ENCODE measurements around the gene P2RX2. TPM values are rescaled to one million over a fixed set of nuclear protein-coding genes. Genes with fewer than 3 reads are reported as not detected.

The P2RX2 gene
- total and polyA plus RNA-seq, 4 experiments from 2014 or later, result not detected

DNA sequence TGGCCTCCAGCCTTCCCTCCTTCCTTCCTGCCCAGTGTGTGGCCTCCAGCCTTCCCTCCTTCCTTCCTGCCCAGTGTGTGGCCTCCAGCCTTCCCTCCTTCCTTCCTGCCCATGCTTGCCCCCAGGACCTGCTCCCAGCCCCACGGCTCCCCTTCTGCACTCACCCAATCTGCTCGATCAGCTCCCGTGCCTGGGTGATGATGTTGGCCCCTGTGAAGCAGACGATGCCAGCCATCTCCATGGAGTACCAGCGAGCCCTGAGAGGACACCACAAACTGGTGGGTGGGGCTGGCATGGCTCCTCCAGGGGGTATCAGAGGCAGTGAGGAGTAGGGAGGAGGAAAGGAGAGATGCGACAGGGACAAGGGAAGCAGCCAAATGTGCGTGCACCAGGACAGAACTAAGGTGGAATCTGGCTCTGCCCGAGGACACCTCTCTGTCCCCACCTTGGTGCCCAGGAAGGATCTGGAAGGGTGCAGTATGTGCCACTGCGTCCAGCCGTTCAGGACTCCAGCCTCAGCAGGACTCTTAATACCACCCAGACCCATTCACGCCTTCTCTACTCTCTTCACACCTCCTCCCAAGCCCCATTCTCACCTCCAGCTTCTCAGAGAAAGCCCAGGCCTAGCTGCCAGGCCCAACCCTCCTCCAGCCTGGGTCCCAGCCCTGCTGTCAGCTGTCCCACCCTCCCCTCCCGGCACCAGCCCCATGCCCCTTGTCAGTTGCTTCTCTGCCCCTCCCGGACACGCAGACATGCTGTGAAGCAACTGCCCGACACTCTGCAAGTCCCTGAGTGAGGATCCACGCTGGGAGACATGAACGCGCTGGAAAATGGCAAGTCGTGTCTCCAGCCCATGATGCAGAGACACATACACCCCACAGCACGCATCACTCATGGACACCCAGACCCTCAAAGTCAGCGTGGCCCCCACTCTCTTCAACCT, 45.9 kb downstream of the P2RX2 start:
- Mint-ChIP-seq H3K9me3 (no peaks in the 10 kb centered on the region), H3K27me3 (no peaks in the 10 kb centered on the region), H3K27ac (peak overlapping the region in 2 of 7 donors; percentile 42 to 68), H3K4me1 (peaks cover 0 to 5% (median 3%) of the 10 kb centered on the region in 4 donors), H3K36me3 (peaks cover 68 to 86% of the 10 kb centered on the region in 2 donors), H3K4me3 (no peak overlapping the region)
- DNase-seq, result no peak
- Histone ChIP-seq H3K27me3 (ENCODE audit: insufficient read depth, low read length) (no peaks in the 10 kb centered on the region), H3K4me3 (ENCODE audit: low read length in 2 of 2) (no peak overlapping the region), H3K27ac (ENCODE audit: low read depth, low read length) (no peak overlapping the region), H3K9me3 (ENCODE audit: control insufficient read depth in 1 of 2, low read length in 2 of 2) (no peaks in the 10 kb centered on the region), H3K4me1 (ENCODE audit: insufficient read depth, low read length) (no peaks in the 10 kb centered on the region), H3K36me3 (ENCODE audit: insufficient read depth, low read length) (peaks cover 50% of the 10 kb centered on the region)
- ChIA-PET CTCF (ENCODE audit: partially characterized antibody) (no interaction called here), POLR2A (ENCODE audit: partially characterized antibody) (interaction anchor here (0.7 kb wide), 1 partner anchor 59 kb away, joined by 3 read pairs; no protein-coding TSS in a partner anchor)
- intact Hi-C loops (cut with micrococcal nuclease), result no loop called here

- Mint-ChIP-seq H3K36me3 (peaks cover 66 to 85% of the 10 kb centered on the region in 2 donors), H3K27me3 (no peaks in the 10 kb centered on the region), H3K27ac (peak overlapping the region in 2 of 7 donors; percentile 42 to 53), H3K4me1 (peaks cover 0 to 5% (median 3%) of the 10 kb centered on the region in 4 donors), H3K4me3 (no peak overlapping the region), H3K9me3 (no peaks in the 10 kb centered on the region)
- intact Hi-C loops (cut with micrococcal nuclease), result no loop called here
- H3K4me1 ChIP-seq (ENCODE audit: insufficient read depth, low read length), result no peaks in the 10 kb centered on the region
- no peaks in the 10 kb centered on the region for H3K9me3 ChIP-seq (ENCODE audit: control insufficient read depth in 1 of 2, low read length in 2 of 2)
- H3K27ac ChIP-seq (ENCODE audit: low read depth, low read length), result no peak overlapping the region
- CTCF ChIA-PET (ENCODE audit: partially characterized antibody), result interaction anchor here (1.2 kb wide), 1 partner anchor 9 kb away, joined by 3 read pairs; no protein-coding TSS in a partner anchor
- no peak overlapping the region for H3K4me3 ChIP-seq (ENCODE audit: low read length in 2 of 2)
- POLR2A ChIA-PET (ENCODE audit: partially characterized antibody), result no interaction called here
- DNase-seq, result no peak
- H3K27me3 ChIP-seq (ENCODE audit: insufficient read depth, low read length), result no peaks in the 10 kb centered on the region
- H3K36me3 ChIP-seq (ENCODE audit: insufficient read depth, low read length), result peaks cover 47% of the 10 kb centered on the region
Measured at GRCh38 chr12:132665149-132665491, 46.5 kb downstream of the P2RX2 start.

- Mint-ChIP-seq H3K36me3 (peaks cover 59 to 81% of the 10 kb centered on the region in 2 donors), H3K4me3 (no peak overlapping the region), H3K9me3 (no peaks in the 10 kb centered on the region), H3K4me1 (peaks cover 0 to 5% (median 3%) of the 10 kb centered on the region in 4 donors), H3K27me3 (no peaks in the 10 kb centered on the region), H3K27ac (no peak overlapping the region)
- no peak overlapping the region for H3K27ac ChIP-seq (ENCODE audit: low read depth, low read length)
- H3K4me3 ChIP-seq (ENCODE audit: low read length in 2 of 2), result no peak overlapping the region
- H3K4me1 ChIP-seq (ENCODE audit: insufficient read depth, low read length), result no peaks in the 10 kb centered on the region
- H3K36me3 ChIP-seq (ENCODE audit: insufficient read depth, low read length), result peaks cover 40% of the 10 kb centered on the region
- no peaks in the 10 kb centered on the region for H3K27me3 ChIP-seq (ENCODE audit: insufficient read depth, low read length)
- H3K9me3 ChIP-seq (ENCODE audit: control insufficient read depth in 1 of 2, low read length in 2 of 2), result no peaks in the 10 kb centered on the region
- ChIA-PET CTCF (ENCODE audit: partially characterized antibody) (interaction anchor here (1.2 kb wide), 1 partner anchor 9 kb away, joined by 3 read pairs; no protein-coding TSS in a partner anchor), POLR2A (ENCODE audit: partially characterized antibody) (no interaction called here)
- intact Hi-C loops (cut with micrococcal nuclease), result no loop called here
- DNase-seq, result no peak
Measured at GRCh38 chr12:132665794-132666193, 47.2 kb downstream of the P2RX2 start.

DNA sequence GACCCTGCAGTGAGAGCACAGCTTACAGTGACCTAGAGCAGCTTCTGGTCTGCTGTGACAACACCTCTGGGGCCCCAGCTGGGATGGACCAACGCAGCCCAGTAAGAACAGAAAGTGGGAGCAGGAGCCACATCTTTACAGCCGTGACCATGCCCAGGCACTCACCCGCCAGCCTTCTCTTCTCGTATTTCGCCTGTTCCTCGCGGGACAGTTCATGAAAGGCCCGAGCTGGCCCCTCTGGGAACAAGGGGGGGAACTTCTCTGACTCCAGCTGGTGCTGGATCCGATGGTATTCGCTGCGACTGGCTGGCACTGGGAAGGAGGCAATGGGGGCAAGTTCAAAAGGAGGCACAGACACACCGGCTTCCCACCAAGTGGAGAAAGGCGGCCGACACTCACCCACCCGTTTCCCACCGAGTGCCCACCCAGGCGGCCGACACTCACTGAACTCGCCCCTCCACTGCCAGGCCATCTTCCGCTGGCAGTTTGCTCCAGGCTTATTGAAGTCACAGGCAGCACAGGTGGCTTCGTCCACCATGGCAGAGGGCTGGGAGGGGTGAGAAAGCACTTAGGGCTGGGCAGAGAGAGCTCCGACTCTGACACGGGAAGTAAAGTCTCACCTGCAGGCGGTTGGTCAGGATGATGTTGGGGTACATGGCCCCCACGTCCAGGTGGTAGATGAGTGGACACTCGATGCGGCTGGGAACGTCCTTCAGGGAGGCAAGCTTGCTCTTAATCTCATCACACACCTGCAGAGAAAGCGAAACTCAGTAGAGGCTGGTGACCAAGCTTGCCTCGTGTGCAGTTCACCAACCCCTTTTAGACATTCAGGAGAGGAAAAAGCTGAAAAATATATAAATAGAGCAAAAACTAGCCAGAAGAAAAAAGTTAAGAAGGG, 49.9 kb downstream of the P2RX2 start:
- DNase-seq, result no peak
- Histone ChIP-seq H3K4me1 (ENCODE audit: insufficient read depth, low read length) (peaks cover 5% of the 10 kb centered on the region), H3K36me3 (ENCODE audit: insufficient read depth, low read length) (peaks cover 42% of the 10 kb centered on the region), H3K27ac (ENCODE audit: low read depth, low read length) (no peak overlapping the region), H3K4me3 (ENCODE audit: low read length in 2 of 2) (no peak overlapping the region), H3K9me3 (ENCODE audit: control insufficient read depth in 1 of 2, low read length in 2 of 2) (no peaks in the 10 kb centered on the region), H3K27me3 (ENCODE audit: insufficient read depth, low read length) (no peaks in the 10 kb centered on the region)
- Mint-ChIP-seq H3K36me3 (peaks cover 48 to 68% of the 10 kb centered on the region in 2 donors), H3K27me3 (no peaks in the 10 kb centered on the region), H3K4me3 (no peak overlapping the region), H3K9me3 (peaks cover 0 to 1% (median 0%) of the 10 kb centered on the region in 8 donors), H3K4me1 (peaks cover 3 to 12% (median 5%) of the 10 kb centered on the region in 4 donors), H3K27ac (no peak overlapping the region)
- intact Hi-C loops (cut with micrococcal nuclease), result no loop called here
- ChIA-PET POLR2A (ENCODE audit: partially characterized antibody) (no interaction called here), CTCF (ENCODE audit: partially characterized antibody) (no interaction called here)

- Histone ChIP-seq H3K36me3 (ENCODE audit: insufficient read depth, low read length) (peaks cover 42% of the 10 kb centered on the region), H3K9me3 (ENCODE audit: control insufficient read depth in 1 of 2, low read length in 2 of 2) (no peaks in the 10 kb centered on the region), H3K4me3 (ENCODE audit: low read length in 2 of 2) (no peak overlapping the region), H3K27ac (ENCODE audit: low read depth, low read length) (no peak overlapping the region), H3K4me1 (ENCODE audit: insufficient read depth, low read length) (peaks cover 5% of the 10 kb centered on the region), H3K27me3 (ENCODE audit: insufficient read depth, low read length) (no peaks in the 10 kb centered on the region)
- Mint-ChIP-seq H3K4me3 (no peak overlapping the region), H3K9me3 (peaks cover 0 to 1% (median 0%) of the 10 kb centered on the region in 8 donors), H3K27me3 (no peaks in the 10 kb centered on the region), H3K27ac (no peak overlapping the region), H3K36me3 (peaks cover 54 to 69% of the 10 kb centered on the region in 2 donors), H3K4me1 (peaks cover 3 to 12% (median 6%) of the 10 kb centered on the region in 4 donors)
- no peak for DNase-seq
- POLR2A ChIA-PET (ENCODE audit: partially characterized antibody), result no interaction called here
- intact Hi-C loops (cut with micrococcal nuclease), result no loop called here
- CTCF ChIA-PET (ENCODE audit: partially characterized antibody), result no interaction called here
Measured at GRCh38 chr12:132669166-132669879, 50.7 kb downstream of the P2RX2 start.
